GM10248 (cell line): ENCODE measurements around the gene FNIP1.

Source experiments
- CTCF ChIA-PET: fragments of 300-600 bp; sonication (Branson Sonifier 250); formaldehyde crosslinking; extraction: SDS; loops from one replicate; lab custom pipeline; 2021; ENCODE audit warnings: antibody characterized with exemption; lab: Yijun Ruan, JAX
- POLR2A ChIA-PET: fragments of 350-650 bp; sonication (Branson Sonifier 250); formaldehyde crosslinking; extraction: SDS; loops from one replicate; lab custom pipeline; 2020; ENCODE audit warnings: antibody characterized with exemption; lab: Yijun Ruan, JAX
- DNase-seq: peaks from one replicate; pipeline ENCODE4 v3.0.0; 2012; ENCODE audit errors: extremely low spot score
- CTCF ChIP-seq: IDR thresholded peaks from 2 replicates; pipeline ENCODE4 v1.5.1; 2012; ENCODE audit warnings: mild to moderate bottlenecking, low read depth; ENCODE audit errors: extremely low read depth, missing control alignments, control extremely low read depth

FNIP1 gene

GRCh38 chr5:131677115-131677514, 119.7 kb downstream of the FNIP1 start:
- POLR2A ChIA-PET, result no interaction called here
- no peak for TF ChIP-seq CTCF
- CTCF ChIA-PET, result interaction anchor here (1.3 to 1.4 kb wide), 2 partner anchors 21 to 77 kb away, joined by 3 to 4 read pairs; no protein-coding TSS in a partner anchor
- DNase-seq, result no peak

GRCh38 chr5:131672776-131673175, 124.0 kb downstream of the FNIP1 start:
- no peak for DNase-seq
- no peak for TF ChIP-seq CTCF
- ChIA-PET CTCF (interaction anchor here (1.7 to 1.9 kb wide), 2 partner anchors 16 to 22 kb away, joined by 3 to 4 read pairs; no protein-coding TSS in a partner anchor), POLR2A (interaction anchor here (0.7 kb wide), 1 partner anchor 34 kb away, joined by 3 read pairs; no protein-coding TSS in a partner anchor)

DNA sequence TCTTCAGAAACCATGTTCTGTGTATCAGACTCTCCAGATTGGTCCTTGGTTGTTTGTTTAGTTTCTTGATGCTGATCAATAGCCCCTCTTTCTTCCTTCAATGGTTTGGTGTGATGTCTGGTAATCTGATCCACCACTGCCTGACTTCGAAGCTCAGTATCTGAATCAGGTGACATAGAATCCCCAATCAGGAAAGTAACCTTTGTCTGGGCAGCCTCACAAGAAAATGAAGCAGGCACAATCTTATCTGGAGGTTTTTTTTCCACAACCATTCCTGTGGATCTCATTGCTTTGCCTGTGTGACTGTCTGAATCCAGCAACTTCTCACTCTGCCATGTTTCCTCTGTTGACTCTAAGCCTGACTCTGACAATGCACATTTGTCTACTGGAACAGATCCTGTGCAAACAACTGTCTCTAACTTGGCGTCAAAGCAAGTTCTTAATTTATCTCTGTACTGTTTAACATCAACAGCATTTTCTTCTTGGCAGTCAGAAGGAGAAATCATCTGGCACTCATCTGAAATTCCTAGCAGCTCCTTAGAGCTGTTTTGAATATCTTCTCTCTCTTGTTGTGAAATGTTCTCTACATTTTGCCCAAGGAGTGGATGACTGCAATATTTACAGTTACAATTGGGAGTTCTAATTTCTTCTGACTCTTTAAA, 124.7 kb downstream of the FNIP1 start:
- ChIA-PET POLR2A (no interaction called here), CTCF (interaction anchor here (1.2 to 1.9 kb wide), 3 partner anchors 16 to 83 kb away, joined by 3 to 4 read pairs (median 3); no protein-coding TSS in a partner anchor)
- DNase-seq, result no peak
- no peak for TF ChIP-seq CTCF

DNA sequence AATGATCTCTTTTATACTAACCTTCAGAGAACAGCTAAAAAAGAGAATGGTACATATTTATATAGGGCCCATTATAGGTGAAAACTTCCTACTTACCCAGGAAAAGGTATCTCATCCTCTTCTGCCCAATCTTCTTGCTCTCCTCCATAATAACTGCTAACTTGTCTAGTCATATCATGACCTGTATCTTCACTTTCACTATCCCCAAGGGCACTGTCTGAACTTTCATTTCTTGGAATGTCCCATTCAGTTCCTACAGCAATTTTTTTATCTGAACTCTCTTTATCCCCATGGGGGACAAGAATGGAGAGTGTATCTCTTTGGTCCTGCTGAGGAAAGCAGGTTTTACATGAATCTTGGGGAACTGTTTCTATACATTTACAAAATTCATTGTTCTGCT, 125.4 kb downstream of the FNIP1 start:
- TF ChIP-seq CTCF, result no peak
- POLR2A ChIA-PET, result no interaction called here
- peak; percentile 18 for DNase-seq
- CTCF ChIA-PET, result interaction anchor here (1.2 to 1.9 kb wide), 3 partner anchors 20 to 82 kb away, joined by 3 to 4 read pairs (median 3); no protein-coding TSS in a partner anchor

- ChIA-PET CTCF (no interaction called here), POLR2A (no interaction called here)
- DNase-seq, result no peak
- no peak for TF ChIP-seq CTCF
These were observed 131.9 kb downstream of the FNIP1 start for GRCh38 chr5:131664929-131665328.

GRCh38 chr5:131661933-131662332, 134.9 kb downstream of the FNIP1 start:
- POLR2A ChIA-PET, result no interaction called here

More at GRCh38 chr5:131661933-131662332, 134.9 kb downstream of the FNIP1 start:
- CTCF ChIA-PET, result interaction anchor here (2.0 kb wide), 1 partner anchor 11 kb away, joined by 4 read pairs; no protein-coding TSS in a partner anchor
- DNase-seq, result no peak
- TF ChIP-seq CTCF, result no peak
